Measurements from ENCODE around the gene ERG.

ERG gene

GRCh38 chr21:38354231-38354630 is 144.0 kb downstream of the ERG start:
- no peak for DNase-seq (ENCODE audit: low read depth)
- no peak overlapping the region for H3K4me3 ChIP-seq (ENCODE audit: low read length)
- no peak for TF ChIP-seq CTCF (conservative IDR thresholded peaks at IDR 0.05; ENCODE audit: low read depth, low read length)

- H3K4me3 ChIP-seq (ENCODE audit: low read length), result no peak overlapping the region
- TF ChIP-seq CTCF (conservative IDR thresholded peaks at IDR 0.05; ENCODE audit: low read depth, low read length), result peak; percentile 89
- peak; percentile 19 for DNase-seq (ENCODE audit: low read depth)
Measured at GRCh38 chr21:38352536-38353219, 145.6 kb downstream of the ERG start.

- no peak overlapping the region for H3K4me3 ChIP-seq (ENCODE audit: low read length)
- TF ChIP-seq CTCF (conservative IDR thresholded peaks at IDR 0.05; ENCODE audit: low read depth, low read length), result no peak
- DNase-seq (ENCODE audit: low read depth), result peak; percentile 52
Measured at GRCh38 chr21:38351961-38352521, 146.2 kb downstream of the ERG start.

- no peak overlapping the region for H3K4me3 ChIP-seq (ENCODE audit: low read length)
- TF ChIP-seq CTCF (conservative IDR thresholded peaks at IDR 0.05; ENCODE audit: low read depth, low read length), result no peak
- DNase-seq (ENCODE audit: low read depth), result no peak
Measured at GRCh38 chr21:38351176-38351959, 146.9 kb downstream of the ERG start.

GRCh38 chr21:38350684-38351083 is 147.6 kb downstream of the ERG start:
- no peak overlapping the region for H3K4me3 ChIP-seq (ENCODE audit: low read length)
- no peak for DNase-seq (ENCODE audit: low read depth)
- TF ChIP-seq CTCF (conservative IDR thresholded peaks at IDR 0.05; ENCODE audit: low read depth, low read length), result no peak

- DNase-seq (ENCODE audit: low read depth), result no peak
- TF ChIP-seq CTCF (conservative IDR thresholded peaks at IDR 0.05; ENCODE audit: low read depth, low read length), result no peak
- no peak overlapping the region for H3K4me3 ChIP-seq (ENCODE audit: low read length)
Measured at GRCh38 chr21:38349977-38350376, 148.3 kb downstream of the ERG start.

All from retinal pigment epithelial cell (primary cell).